Measurements from ENCODE around the gene SLC37A3. TPM values are rescaled to one million over a fixed set of nuclear protein-coding genes. Genes with fewer than 3 reads are reported as not detected.

The SLC37A3 gene
- total RNA-seq, 1 experiment from 2014 or later = 22.1 TPM

- TF ChIP-seq CTCF (conservative IDR thresholded peaks at IDR 0.05; ENCODE audit: low read depth, low read length) (no peak), EZH2 (IDR thresholded peaks at IDR 0.05; ENCODE audit: low read length, unreplicated experiment) (no peak)
- no peak overlapping the region for H3K4me2 ChIP-seq (ENCODE audit: low read length)
- H2AFZ ChIP-seq (ENCODE audit: low read length) = no peak overlapping the region
- no peak overlapping the region for H3K9ac ChIP-seq (ENCODE audit: low read length)
- H3K27ac ChIP-seq (ENCODE audit: low read length) = no peak overlapping the region
- ChIA-PET POLR2A (ENCODE audit: unreplicated experiment) (no interaction called here), CTCF (no interaction called here)
- intact Hi-C loops (cut with micrococcal nuclease) = no loop called here
- no peaks in the 10 kb centered on the region for H3K36me3 ChIP-seq (ENCODE audit: low read depth, low read length)
- ATAC-seq (no peak), DNase-seq (no peak)
- H3K9me2 ChIP-seq (replicated peaks; ENCODE audit: low read length) = no peaks in the 10 kb centered on the region
- no peaks in the 10 kb centered on the region for H4K20me1 ChIP-seq (ENCODE audit: low read length)
- no peaks in the 10 kb centered on the region for H3F3A ChIP-seq (ENCODE audit: low read length, unreplicated experiment)
- no peaks in the 10 kb centered on the region for H3K9me3 ChIP-seq (ENCODE audit: low read length)
- H3K79me2 ChIP-seq (ENCODE audit: low read length) = no peaks in the 10 kb centered on the region
- no peak overlapping the region for H3K4me3 ChIP-seq (ENCODE audit: low read length)
- no TSS peak for BruUV-seq (replicated peaks)
- no peaks in the 10 kb centered on the region for H3K4me1 ChIP-seq (ENCODE audit: insufficient read depth, low read length)
- H3K27me3 ChIP-seq (ENCODE audit: low read length) = no peaks in the 10 kb centered on the region
Observed at GRCh38 chr7:140289804-140290203, 108.5 kb downstream of the SLC37A3 start.

GRCh38 chr7:140287988-140288387 lies 110.3 kb downstream of the SLC37A3 start:
- no peak overlapping the region for H3K27ac ChIP-seq (ENCODE audit: low read length)
- H3K4me1 ChIP-seq (ENCODE audit: insufficient read depth, low read length) = no peaks in the 10 kb centered on the region
- no peak for TF ChIP-seq EZH2 (IDR thresholded peaks at IDR 0.05; ENCODE audit: low read length, unreplicated experiment)
- TF ChIP-seq EZH2phosphoT487 (IDR thresholded peaks at IDR 0.05; ENCODE audit: borderline replicate concordance, low read length) = no peak
- no peak for TF ChIP-seq CTCF (conservative IDR thresholded peaks at IDR 0.05; ENCODE audit: low read depth, low read length)
- H3F3A ChIP-seq (ENCODE audit: low read length, unreplicated experiment) = no peaks in the 10 kb centered on the region
- H3K9me3 ChIP-seq (ENCODE audit: low read length) = no peaks in the 10 kb centered on the region
- no peaks in the 10 kb centered on the region for H4K20me1 ChIP-seq (ENCODE audit: low read length)
- no peak overlapping the region for H3K4me2 ChIP-seq (ENCODE audit: low read length)
- no TSS peak for BruUV-seq (replicated peaks)
- no peak overlapping the region for H3K4me3 ChIP-seq (ENCODE audit: low read length)
- ATAC-seq (no peak), DNase-seq (no peak)
- H3K9me2 ChIP-seq (replicated peaks; ENCODE audit: low read length) = no peaks in the 10 kb centered on the region
- ChIA-PET CTCF (no interaction called here), POLR2A (ENCODE audit: unreplicated experiment) (no interaction called here)
- intact Hi-C loops (cut with micrococcal nuclease) = no loop called here
- H3K27me3 ChIP-seq (ENCODE audit: low read length) = no peaks in the 10 kb centered on the region
- no peaks in the 10 kb centered on the region for H3K36me3 ChIP-seq (ENCODE audit: low read depth, low read length)
- no peak overlapping the region for H3K9ac ChIP-seq (ENCODE audit: low read length)
- H3K79me2 ChIP-seq (ENCODE audit: low read length) = no peaks in the 10 kb centered on the region
- H2AFZ ChIP-seq (ENCODE audit: low read length) = no peak overlapping the region

- Histone ChIP-seq H3F3A (ENCODE audit: low read length, unreplicated experiment) (no peaks in the 10 kb centered on the region), H3K4me2 (ENCODE audit: low read length) (no peak overlapping the region), H3K9me2 (replicated peaks; ENCODE audit: low read length) (no peaks in the 10 kb centered on the region), H3K36me3 (ENCODE audit: low read depth, low read length) (no peaks in the 10 kb centered on the region), H3K4me3 (ENCODE audit: low read length) (no peak overlapping the region), H3K27ac (ENCODE audit: low read length) (no peak overlapping the region), H3K4me1 (ENCODE audit: insufficient read depth, low read length) (no peaks in the 10 kb centered on the region), H3K27me3 (ENCODE audit: low read length) (no peaks in the 10 kb centered on the region), H3K9me3 (ENCODE audit: low read length) (no peaks in the 10 kb centered on the region), H4K20me1 (ENCODE audit: low read length) (no peaks in the 10 kb centered on the region), H3K9ac (ENCODE audit: low read length) (no peak overlapping the region), H3K79me2 (ENCODE audit: low read length) (no peaks in the 10 kb centered on the region), H2AFZ (ENCODE audit: low read length) (no peak overlapping the region)
- no peak for DNase-seq
- POLR2A ChIA-PET (ENCODE audit: unreplicated experiment) = no interaction called here
- CTCF ChIA-PET = no interaction called here
- TF ChIP-seq EZH2phosphoT487 (IDR thresholded peaks at IDR 0.05; ENCODE audit: borderline replicate concordance, low read length) = no peak
- no peak for TF ChIP-seq EZH2 (IDR thresholded peaks at IDR 0.05; ENCODE audit: low read length, unreplicated experiment)
- TF ChIP-seq CTCF (conservative IDR thresholded peaks at IDR 0.05; ENCODE audit: low read depth, low read length) = no peak
- ATAC-seq = no peak
- no TSS peak for BruUV-seq (replicated peaks)
- intact Hi-C loops (cut with micrococcal nuclease) = no loop called here
Observed at GRCh38 chr7:140285938-140286337, 112.4 kb downstream of the SLC37A3 start.
